Uterus (tissue), 2 donors: ENCODE measurements around the gene SLFNL1.

Experiments used
- POLR2A ChIP-seq, 2 donors: fragments of 450-650 bp; IDR thresholded peaks; one replicate each; pipeline ENCODE4 v1.6.1; 2016; ENCODE audit warnings: antibody characterized with exemption in 2 of 2, mild to moderate bottlenecking in 1 of 2, moderate library complexity in 1 of 2
- TF ChIP-seq, protein P1 (sequence below), 4 experiments: fragments of 200-600 bp in 2 of 4; fragments of 450-650 bp in 2 of 4; sonication (generic) in 2 of 4; IDR thresholded peaks; one replicate each; pipeline ENCODE4 v1.5.1; 2016 to 2019; ENCODE audit warnings: antibody characterized with exemption in 4 of 4, mild to moderate bottlenecking in 2 of 4, moderate library complexity in 1 of 4

DNA sequence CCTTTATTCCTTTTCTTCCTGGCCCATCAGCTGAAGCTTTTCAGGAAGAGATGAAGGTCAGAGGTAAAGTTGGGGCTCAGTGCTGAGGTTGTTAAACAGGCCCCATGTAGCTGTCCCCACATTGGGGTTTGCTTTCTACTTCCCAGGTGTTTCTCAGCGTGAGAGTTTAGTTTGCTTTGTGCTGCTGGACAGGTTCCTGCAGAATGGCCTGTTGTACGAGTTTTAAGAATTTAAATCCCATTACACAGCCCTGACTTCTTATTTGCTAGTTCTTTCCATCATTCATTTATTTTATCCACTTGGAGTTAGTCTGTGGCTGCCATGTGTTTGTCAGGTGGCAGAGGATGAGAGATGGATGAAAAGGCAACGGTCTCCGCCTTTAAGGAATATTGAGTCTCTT lies 22.9 kb downstream of the SLFNL1 start:
- TF ChIP-seq, protein P1, sequence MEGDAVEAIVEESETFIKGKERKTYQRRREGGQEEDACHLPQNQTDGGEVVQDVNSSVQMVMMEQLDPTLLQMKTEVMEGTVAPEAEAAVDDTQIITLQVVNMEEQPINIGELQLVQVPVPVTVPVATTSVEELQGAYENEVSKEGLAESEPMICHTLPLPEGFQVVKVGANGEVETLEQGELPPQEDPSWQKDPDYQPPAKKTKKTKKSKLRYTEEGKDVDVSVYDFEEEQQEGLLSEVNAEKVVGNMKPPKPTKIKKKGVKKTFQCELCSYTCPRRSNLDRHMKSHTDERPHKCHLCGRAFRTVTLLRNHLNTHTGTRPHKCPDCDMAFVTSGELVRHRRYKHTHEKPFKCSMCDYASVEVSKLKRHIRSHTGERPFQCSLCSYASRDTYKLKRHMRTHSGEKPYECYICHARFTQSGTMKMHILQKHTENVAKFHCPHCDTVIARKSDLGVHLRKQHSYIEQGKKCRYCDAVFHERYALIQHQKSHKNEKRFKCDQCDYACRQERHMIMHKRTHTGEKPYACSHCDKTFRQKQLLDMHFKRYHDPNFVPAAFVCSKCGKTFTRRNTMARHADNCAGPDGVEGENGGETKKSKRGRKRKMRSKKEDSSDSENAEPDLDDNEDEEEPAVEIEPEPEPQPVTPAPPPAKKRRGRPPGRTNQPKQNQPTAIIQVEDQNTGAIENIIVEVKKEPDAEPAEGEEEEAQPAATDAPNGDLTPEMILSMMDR (IDR thresholded peaks at IDR 0.05): no peak
- no peak for TF ChIP-seq POLR2A (IDR thresholded peaks at IDR 0.05)
